Activated CD4-positive, alpha-beta memory T cell treated with anti-CD3 and anti-CD28 coated beads for 36 hours (primary cell): ENCODE results near the gene TUBA8. TPM values are rescaled to one million over a fixed set of nuclear protein-coding genes. Genes with fewer than 3 reads are reported as not detected.
"Not testable (repeated sequence)": the region's sequence is repeated elsewhere in the genome, so short reads cannot be mapped to it uniquely, and the experiment has no call there.

ENCODE experiments used
- CTCF ChIA-PET: fragments of 350-600 bp; sonication (Branson Sonifier 250); formaldehyde crosslinking; loops from one replicate; lab custom pipeline; 2021; ENCODE audit warnings: antibody characterized with exemption, inconsistent platforms; lab: Charles Lee
- POLR2A ChIA-PET: fragments of 350-600 bp; sonication (Branson Sonifier 250); formaldehyde crosslinking; loops from one replicate; lab custom pipeline; 2021; ENCODE audit warnings: antibody characterized with exemption; lab: Charles Lee
- DNase-seq: peaks from one replicate; pipeline ENCODE4 v3.0.0-alpha.2; 2020
- H3K27ac Mint-ChIP-seq: one replicate; pipeline ENCODE4 v1.8.0; 2021; ENCODE audit warnings: mixed read lengths
- H3K27me3 Mint-ChIP-seq: one replicate; pipeline ENCODE4 v1.8.0; 2021; ENCODE audit warnings: mixed read lengths
- H3K36me3 Mint-ChIP-seq: one replicate; pipeline ENCODE4 v1.8.0; 2021; ENCODE audit warnings: mixed read lengths
- H3K4me1 Mint-ChIP-seq: one replicate; pipeline ENCODE4 v1.8.0; 2021; ENCODE audit warnings: low read depth, mixed read lengths
- H3K4me3 Mint-ChIP-seq: one replicate; pipeline ENCODE4 v1.8.0; 2021; ENCODE audit warnings: mild to moderate bottlenecking, mixed read lengths
- H3K9me3 Mint-ChIP-seq: one replicate; pipeline ENCODE4 v1.8.0; 2021; ENCODE audit warnings: mixed read lengths
- intact Hi-C: fragments of 100-400 bp; cut with micrococcal nuclease; formaldehyde crosslinking; loops from one replicate; pipeline ENCODE4 v1.15.1; 2023
- total RNA-seq, 2 experiments: library from RNA; stranded (reverse); gene quantifications; one replicate each; pipeline ENCODE4 v1.2.3, GENCODE V29; 2021

The TUBA8 gene
- total RNA-seq, 2 experiments from 2014 or later, result 3.3 to 4.3 TPM

DNA sequence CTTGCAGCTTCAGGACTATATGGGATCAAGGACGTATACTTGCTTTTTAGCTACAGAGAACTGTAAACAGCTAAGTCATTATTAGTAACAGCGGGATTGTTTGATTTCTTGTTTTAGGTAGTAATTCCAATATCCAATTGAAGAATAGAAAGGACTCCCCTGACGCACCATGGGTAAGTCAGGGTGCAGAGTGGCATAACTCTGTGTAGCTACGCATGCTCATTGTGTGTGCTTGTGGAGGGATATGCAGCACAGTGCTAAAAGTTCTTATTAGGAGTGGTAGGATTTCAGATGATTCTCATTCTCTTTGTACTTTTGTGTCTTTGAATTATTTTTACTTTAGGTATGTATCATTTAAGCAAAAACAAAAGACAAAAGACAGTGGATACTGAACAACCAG lies 40.6 kb upstream of the TUBA8 start:
- CTCF ChIA-PET, result interaction anchor here (0.6 to 1.5 kb wide), 5 partner anchors 10 to 328 kb away, joined by 3 to 8 read pairs (median 3); no protein-coding TSS in a partner anchor
- Mint-ChIP-seq H3K9me3 (no peaks in the 10 kb centered on the region), H3K4me3 (no peak overlapping the region), H3K4me1 (no peaks in the 10 kb centered on the region), H3K27ac (no peak overlapping the region), H3K36me3 (no peaks in the 10 kb centered on the region), H3K27me3 (peaks cover 24% of the 10 kb centered on the region)
- no peak for DNase-seq
- POLR2A ChIA-PET, result no interaction called here
- intact Hi-C loops, result no loop called here

DNA sequence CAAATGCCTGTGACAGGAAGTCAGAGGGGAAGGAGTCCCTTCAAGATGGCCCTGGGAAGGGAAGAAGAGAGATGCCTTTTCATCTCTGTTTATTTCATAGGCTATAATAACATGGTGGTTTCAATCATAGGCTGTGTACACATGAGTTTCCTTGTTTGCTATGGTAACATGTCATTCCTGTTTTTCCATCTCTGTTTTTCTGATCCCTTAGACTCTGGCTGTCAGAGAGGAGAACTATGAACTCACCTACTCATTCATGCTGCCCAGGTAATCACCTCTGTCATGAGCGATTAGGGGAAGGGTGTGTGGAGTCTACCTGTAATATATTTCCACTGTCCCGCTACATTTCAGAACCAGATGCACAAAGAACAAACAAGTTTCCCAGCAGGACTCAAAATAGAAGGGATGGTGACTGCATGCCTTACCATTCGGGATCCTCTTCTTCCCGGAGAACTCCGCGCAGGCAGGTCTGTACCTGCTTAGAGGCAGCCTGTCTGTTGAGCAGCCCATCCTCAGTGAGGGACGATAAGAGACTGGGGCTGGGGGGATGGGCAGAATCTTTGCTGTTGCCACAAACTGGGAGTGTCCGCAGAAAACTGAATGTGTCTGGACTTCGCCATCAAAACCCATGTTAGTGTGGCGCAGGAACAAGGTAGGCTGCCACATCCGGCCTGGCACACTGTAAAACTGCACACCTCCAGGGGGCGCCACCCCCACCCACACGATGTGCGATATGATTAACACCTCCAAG lies 39.9 kb upstream of the TUBA8 start:
- CTCF ChIA-PET, result interaction anchor here (0.6 to 1.8 kb wide), 3 partner anchors 8 to 240 kb away, joined by 5 to 8 read pairs (median 8); no protein-coding TSS in a partner anchor
- intact Hi-C loops, result no loop called here
- DNase-seq, result no peak

DNA sequence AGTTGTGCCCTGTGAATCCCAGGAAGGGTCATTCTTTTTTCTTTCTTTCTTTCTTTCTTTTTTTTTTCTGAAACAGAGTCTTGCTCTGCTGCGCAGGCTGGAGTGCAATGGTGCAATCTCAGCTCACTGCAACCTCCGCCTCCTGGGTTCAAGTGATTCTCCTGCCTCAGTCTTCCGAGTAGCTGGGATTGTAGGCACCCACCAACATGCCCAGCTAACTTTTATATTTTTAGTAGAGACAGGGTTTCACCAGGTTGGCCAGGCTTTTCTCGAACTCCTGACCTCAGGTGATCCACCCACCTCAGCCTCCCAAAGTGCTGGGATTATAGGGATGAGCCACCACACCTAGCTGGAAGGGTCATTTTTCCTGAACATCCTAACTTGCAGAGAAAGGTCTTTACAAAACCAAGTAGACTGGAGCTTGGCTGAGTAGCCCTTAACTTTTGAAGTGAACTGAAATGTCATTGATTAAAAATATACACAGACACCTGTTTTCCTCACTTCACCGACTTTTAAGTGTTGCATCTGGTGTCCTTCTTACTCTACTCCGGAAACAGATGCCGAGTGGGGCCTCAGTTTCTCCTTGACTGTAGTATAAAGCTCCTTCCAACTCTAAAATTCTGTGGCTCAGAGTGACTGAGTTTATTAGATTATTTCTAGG lies 39.2 kb upstream of the TUBA8 start:
- H3K36me3 Mint-ChIP-seq, H3K4me1 Mint-ChIP-seq, H3K9me3 Mint-ChIP-seq, intact Hi-C loops, H3K4me3 Mint-ChIP-seq, DNase-seq, H3K27ac Mint-ChIP-seq, POLR2A ChIA-PET: not testable (repeated sequence)
- peaks cover 10% of the 10 kb centered on the region for H3K27me3 Mint-ChIP-seq
- CTCF ChIA-PET, result interaction anchor here (0.6 to 9.0 kb wide), 3 partner anchors 9 to 328 kb away, joined by 3 to 210 read pairs (median 8); no protein-coding TSS in a partner anchor

More for the DNA sequence above, 39.9 kb upstream of the TUBA8 start:
- Mint-ChIP-seq H3K4me3 (no peak overlapping the region), H3K9me3 (no peaks in the 10 kb centered on the region), H3K4me1 (peaks cover under 1% of the 10 kb centered on the region), H3K27ac (no peak overlapping the region), H3K27me3 (peaks cover 17% of the 10 kb centered on the region), H3K36me3 (no peaks in the 10 kb centered on the region)
- POLR2A ChIA-PET, result no interaction called here

DNA sequence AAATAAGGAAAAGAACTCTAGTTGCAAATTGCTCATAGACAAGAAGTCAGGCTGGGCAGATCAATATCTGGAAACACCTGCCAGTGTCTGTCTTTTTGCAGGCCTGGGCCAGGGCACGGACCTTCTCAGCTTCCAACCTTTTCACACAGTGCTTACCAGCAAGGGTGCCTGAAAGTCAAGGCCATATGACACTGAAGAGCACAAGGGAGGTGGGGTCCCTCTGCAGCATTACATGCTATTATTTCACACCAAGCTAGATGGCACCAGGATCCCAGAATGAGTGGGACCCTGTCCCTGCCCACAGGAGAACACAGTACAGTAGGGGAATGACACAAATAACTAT lies 38.7 kb upstream of the TUBA8 start:
- DNase-seq, result no peak
- intact Hi-C loops, result no loop called here
- POLR2A ChIA-PET, result no interaction called here
- CTCF ChIA-PET, result interaction anchor here (1.1 to 9.0 kb wide), 3 partner anchors 9 to 241 kb away, joined by 3 to 210 read pairs (median 8); no protein-coding TSS in a partner anchor
- peaks cover 11% of the 10 kb centered on the region for H3K4me1 Mint-ChIP-seq
- peaks cover 9% of the 10 kb centered on the region for H3K27me3 Mint-ChIP-seq
- no peaks in the 10 kb centered on the region for H3K36me3 Mint-ChIP-seq
- no peaks in the 10 kb centered on the region for H3K9me3 Mint-ChIP-seq
- no peak overlapping the region for H3K4me3 Mint-ChIP-seq
- H3K27ac Mint-ChIP-seq, result no peak overlapping the region

DNA sequence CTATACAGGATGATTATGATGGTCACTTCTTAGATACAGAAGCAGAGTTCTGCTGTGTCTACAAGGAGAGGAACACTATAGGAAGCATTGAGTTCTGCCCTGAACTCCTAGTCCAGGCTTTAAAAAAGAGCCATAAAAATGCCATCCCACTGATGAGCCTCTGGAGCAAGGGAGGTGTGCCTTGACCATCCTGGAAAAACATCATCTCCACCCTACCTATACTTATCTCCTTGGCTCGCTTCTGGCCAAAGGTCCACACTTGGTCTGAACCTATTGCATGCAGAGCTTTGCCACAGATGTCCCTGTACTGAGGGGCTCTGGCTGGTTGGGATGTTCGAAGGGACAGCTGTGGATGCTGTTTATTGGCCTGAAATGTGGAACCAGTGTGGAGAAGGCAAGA lies 37.1 kb upstream of the TUBA8 start:
- H3K27ac Mint-ChIP-seq, result no peak overlapping the region
- H3K4me3 Mint-ChIP-seq, result no peak overlapping the region
- POLR2A ChIA-PET, result no interaction called here
- CTCF ChIA-PET, result interaction anchor here (0.5 to 9.0 kb wide), 2 partner anchors 46 to 242 kb away, joined by 3 to 210 read pairs; no protein-coding TSS in a partner anchor
- intact Hi-C loops, result no loop called here
- no peak for DNase-seq
- no peaks in the 10 kb centered on the region for H3K27me3 Mint-ChIP-seq
- H3K36me3 Mint-ChIP-seq, result peaks cover 1% of the 10 kb centered on the region
- no peaks in the 10 kb centered on the region for H3K9me3 Mint-ChIP-seq
- H3K4me1 Mint-ChIP-seq, result peaks cover 13% of the 10 kb centered on the region

DNA sequence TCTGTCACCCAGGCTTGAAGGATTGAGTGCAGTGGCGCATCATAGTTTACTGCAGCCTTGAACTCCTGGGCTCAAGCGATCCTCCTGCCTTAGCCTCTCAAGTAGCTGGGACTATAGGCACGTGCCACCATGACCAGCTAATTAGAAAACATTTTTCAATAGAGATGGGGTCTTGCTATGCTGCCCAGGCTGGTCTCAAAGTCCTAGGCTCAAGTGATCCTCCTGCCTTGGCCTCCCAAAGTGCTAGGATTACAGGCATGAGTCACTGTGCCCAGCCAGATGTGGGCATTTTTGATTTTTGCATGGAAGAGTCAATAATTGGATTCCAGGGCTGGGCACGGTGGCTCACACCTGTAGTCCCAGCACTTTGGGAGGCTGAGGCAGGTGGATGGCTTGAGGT lies 36.7 kb upstream of the TUBA8 start:
- H3K27me3 Mint-ChIP-seq, DNase-seq, POLR2A ChIA-PET, H3K27ac Mint-ChIP-seq, H3K9me3 Mint-ChIP-seq, H3K36me3 Mint-ChIP-seq, intact Hi-C loops, H3K4me3 Mint-ChIP-seq: not testable (repeated sequence)
- H3K4me1 Mint-ChIP-seq, result peaks cover 17% of the 10 kb centered on the region
- CTCF ChIA-PET, result interaction anchor here (0.5 to 9.0 kb wide), 4 partner anchors 9 to 331 kb away, joined by 3 to 210 read pairs (median 38); no protein-coding TSS in a partner anchor

DNA sequence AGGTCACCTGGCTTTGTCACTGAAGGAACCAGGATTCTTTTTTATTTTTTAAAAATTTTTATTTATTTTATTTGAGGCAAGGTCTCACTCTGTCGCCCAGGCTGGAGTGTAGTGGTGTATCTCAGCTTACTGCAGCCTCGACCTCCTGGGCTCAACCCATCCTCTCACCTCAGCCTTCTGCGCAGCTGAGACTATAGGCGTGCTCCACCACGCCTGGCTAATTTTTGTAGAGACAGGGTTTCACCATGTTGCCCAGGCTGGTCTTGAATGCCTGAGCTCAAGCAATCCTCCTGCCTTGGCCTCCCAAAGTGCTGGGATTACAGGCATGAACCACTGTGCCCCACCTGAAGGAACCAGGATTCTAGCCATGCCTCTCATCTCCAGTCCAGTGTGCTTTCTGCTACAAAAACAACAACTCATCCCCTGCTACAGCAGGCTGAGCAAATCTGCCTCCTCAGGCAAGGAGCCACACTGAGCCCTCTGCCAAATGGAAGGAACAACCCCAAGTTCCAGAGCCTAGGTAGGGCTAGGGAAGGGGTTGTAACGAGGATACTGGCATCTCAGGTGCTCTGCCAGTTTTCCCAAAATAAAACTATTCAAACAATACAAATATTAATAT lies 35.4 kb upstream of the TUBA8 start:
- CTCF ChIA-PET, result interaction anchor here (0.6 to 9.0 kb wide), 37 partner anchors 14 to 379 kb away, joined by 3 to 210 read pairs (median 5); partner anchors contain the start of genes BID, MICAL3 and TUBA8
- Mint-ChIP-seq H3K9me3 (no peaks in the 10 kb centered on the region), H3K27me3 (no peaks in the 10 kb centered on the region), H3K27ac (no peak overlapping the region), H3K4me3 (no peak overlapping the region), H3K4me1 (peaks cover 28% of the 10 kb centered on the region), H3K36me3 (peaks cover 12% of the 10 kb centered on the region)
- intact Hi-C loops, result loop anchor here (5.0 kb wide), 2 partner anchors 298 to 438 kb away; partner anchors contain the start of gene BCL2L13
- no peak for DNase-seq
- POLR2A ChIA-PET, result interaction anchor here (1.1 to 1.5 kb wide), 2 partner anchors 14 to 245 kb away, joined by 3 read pairs; no protein-coding TSS in a partner anchor

DNA sequence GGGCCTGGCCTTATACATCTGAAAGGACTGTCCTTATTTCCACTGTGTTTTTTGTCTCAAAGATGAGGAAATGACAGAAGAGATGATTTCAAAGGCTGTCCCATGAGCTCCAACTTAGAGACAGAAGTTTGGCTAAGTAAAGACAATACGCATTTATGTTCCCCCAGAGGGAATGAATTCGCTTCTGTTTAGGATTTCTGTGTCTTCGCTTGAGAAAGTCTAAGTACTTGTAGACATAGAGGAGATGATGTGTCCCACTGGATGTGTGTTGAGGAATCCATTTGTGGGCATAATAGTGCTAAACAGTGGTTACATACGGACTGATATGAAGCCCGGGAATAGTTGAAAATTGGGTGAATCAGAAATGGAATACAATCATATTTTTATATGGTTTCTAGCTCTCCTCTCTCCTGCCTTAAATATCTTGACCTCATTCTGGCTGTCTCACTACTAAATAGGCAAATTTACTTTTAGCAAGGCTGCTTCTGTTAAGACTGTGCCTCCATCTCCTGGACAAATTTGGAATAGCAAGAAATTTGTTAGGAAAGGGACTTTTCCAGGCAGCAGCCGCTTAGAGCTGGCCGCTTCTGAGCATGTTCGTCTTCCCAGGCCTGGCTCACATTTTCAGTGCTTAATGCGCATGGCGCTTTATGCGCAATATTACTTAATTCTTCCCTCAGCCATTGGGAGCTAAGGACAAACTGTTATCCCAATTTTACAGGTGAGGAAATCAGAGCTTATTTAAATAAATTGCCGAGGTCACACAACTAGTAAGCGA lies 34.7 kb upstream of the TUBA8 start:
- intact Hi-C loops, result loop anchor here (1.0 to 5.0 kb wide), 5 partner anchors 51 to 439 kb away; partner anchors contain the start of genes BCL2L13 and MICAL3
- no peak for DNase-seq
- Mint-ChIP-seq H3K36me3 (peaks cover 18% of the 10 kb centered on the region), H3K27ac (peak overlapping the region; percentile 18), H3K4me3 (peak overlapping the region; percentile 49), H3K9me3 (no peaks in the 10 kb centered on the region), H3K4me1 (peaks cover 33% of the 10 kb centered on the region), H3K27me3 (no peaks in the 10 kb centered on the region)
- ChIA-PET CTCF (interaction anchor here (0.7 to 9.0 kb wide), 53 partner anchors 11 to 1001 kb away, joined by 3 to 210 read pairs (median 5); partner anchors contain the start of genes BID, MICAL3, TUBA8 and USP18), POLR2A (interaction anchor here (0.7 to 3.1 kb wide), 6 partner anchors 13 to 437 kb away, joined by 3 to 12 read pairs (median 4); partner anchors contain the start of genes BCL2L13 and USP18)

DNA sequence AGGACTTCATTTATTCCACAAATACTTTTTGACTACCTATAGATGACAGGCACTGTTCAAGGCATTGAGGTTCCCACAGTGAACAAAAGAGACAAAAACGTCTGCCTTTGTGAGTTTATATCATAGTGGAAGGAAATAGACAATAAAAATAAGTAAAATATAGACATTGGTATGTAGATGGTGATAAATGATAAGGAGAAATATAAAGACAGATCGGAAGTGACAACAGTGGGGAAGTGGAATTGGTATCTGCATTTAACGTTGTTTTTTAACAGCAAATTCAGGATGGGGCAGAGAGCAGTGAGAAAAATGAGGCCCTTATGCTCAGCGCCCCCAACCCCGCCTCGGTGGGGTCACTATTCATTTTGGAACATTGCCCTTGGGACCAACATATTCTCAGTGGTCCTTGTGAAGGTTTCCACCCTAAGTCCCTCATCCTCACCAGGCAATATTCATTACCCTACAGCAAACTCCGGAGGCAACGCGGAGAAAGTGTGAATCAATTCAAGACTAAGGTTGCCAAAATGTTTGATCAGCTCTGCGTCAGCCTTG lies 33.4 kb upstream of the TUBA8 start:
- intact Hi-C loops, result loop anchor here (1.0 to 5.0 kb wide), 8 partner anchors 29 to 1002 kb away; partner anchors contain the start of genes BCL2L13, MICAL3 and USP18
- Mint-ChIP-seq H3K27ac (peak overlapping the region; percentile 96), H3K9me3 (no peaks in the 10 kb centered on the region), H3K4me3 (peak overlapping the region; percentile 95), H3K36me3 (peaks cover 29% of the 10 kb centered on the region), H3K27me3 (no peaks in the 10 kb centered on the region), H3K4me1 (peaks cover 45% of the 10 kb centered on the region)
- no peak for DNase-seq
- CTCF ChIA-PET, result interaction anchor here (1.0 to 9.0 kb wide), 19 partner anchors 10 to 334 kb away, joined by 3 to 210 read pairs (median 7); partner anchors contain the start of genes MICAL3, TUBA8 and USP18
- POLR2A ChIA-PET, result interaction anchor here (1.0 to 3.1 kb wide), 9 partner anchors 12 to 438 kb away, joined by 3 to 24 read pairs (median 7); partner anchors contain the start of genes BCL2L13 and USP18

DNA sequence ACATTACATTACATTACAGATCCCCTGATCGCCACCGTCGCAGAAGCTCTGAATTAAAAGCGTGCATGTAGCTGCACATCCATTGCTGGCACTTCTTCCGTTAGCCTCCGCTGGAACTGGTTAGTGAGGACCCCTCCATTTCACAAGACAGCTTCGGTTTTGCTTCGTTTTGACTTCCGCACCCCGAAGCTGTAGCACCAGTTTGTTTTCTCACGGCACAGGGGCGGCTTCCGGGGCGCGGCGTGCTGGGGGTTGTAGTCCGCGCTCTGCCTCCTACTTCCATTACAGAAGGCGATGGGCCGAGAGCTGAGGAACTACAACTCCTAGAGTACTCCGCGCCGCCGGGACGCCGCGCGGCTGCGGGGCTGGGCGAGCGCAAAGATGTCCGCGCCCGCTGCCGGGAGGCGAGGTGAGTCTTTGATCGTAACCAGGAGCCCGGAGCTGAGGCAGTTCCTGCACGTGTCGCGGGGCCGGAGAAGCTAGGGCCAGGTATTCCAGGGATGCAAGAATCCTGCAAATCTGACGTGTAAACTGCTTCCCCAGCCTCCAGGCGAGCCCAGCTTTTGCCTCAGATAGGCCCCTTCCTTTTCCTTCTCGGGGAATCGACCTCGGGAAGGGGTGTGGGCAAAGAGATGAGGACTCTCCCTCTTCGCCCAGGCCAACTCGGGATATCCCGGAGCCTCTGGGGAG lies 32.8 kb upstream of the TUBA8 start, which contains the start of gene PEX26:
TSS of gene PEX26 (plus strand) at position 352 of the 690 bp plus-strand sequence. CDS start 387 bp downstream, outside the sequence.
- Mint-ChIP-seq H3K27ac (peak within 1 kb of the TSS; percentile 96), H3K4me3 (peak within 1 kb of the TSS; percentile 95), H3K36me3 (peaks cover 33% of the 10 kb centered on the region), H3K9me3 (no peaks in the 10 kb centered on the region), H3K4me1 (peaks cover 51% of the 10 kb centered on the region), H3K27me3 (no peaks in the 10 kb centered on the region)
- peak; percentile 97 for DNase-seq
- ChIA-PET CTCF (interaction anchor here (0.5 to 9.0 kb wide), 17 partner anchors 9 to 916 kb away, joined by 3 to 210 read pairs (median 7); partner anchors contain the start of genes MICAL3, TUBA8 and USP18), POLR2A (interaction anchor here (1.0 to 3.1 kb wide), 9 partner anchors 11 to 439 kb away, joined by 3 to 24 read pairs (median 7); partner anchors contain the start of genes BCL2L13 and USP18)
- intact Hi-C loops, result loop anchor here (1.0 to 5.0 kb wide), 8 partner anchors 29 to 1002 kb away; partner anchors contain the start of genes BCL2L13, MICAL3 and USP18
